Smooth muscle cell (in vitro differentiated cells): ENCODE data around the gene ROBO2. TPM values are rescaled to one million over a fixed set of nuclear protein-coding genes. Genes with fewer than 3 reads are reported as not detected.

Source experiments
- DNase-seq: peaks from one replicate; lab custom pipeline; 2025; ENCODE audit not compliant: unreplicated experiment; lab: John Stamatoyannopoulos, UW
- H2AFZ ChIP-seq: fragments of 200-600 bp; sonication (generic); 2 replicates; pipeline ENCODE4 v1.6.0; 2016; ENCODE audit warnings: antibody characterized with exemption, low read depth, mild to moderate bottlenecking
- H3F3A ChIP-seq: fragments of 200-600 bp; sonication (generic); 2 replicates; pipeline ENCODE4 v1.6.0; 2017; ENCODE audit warnings: antibody characterized with exemption, low read depth
- H3K27ac ChIP-seq: fragments of 200-600 bp; sonication (generic); 2 replicates; pipeline ENCODE4 v1.5.1; 2016; ENCODE audit warnings: low read depth, mild to moderate bottlenecking
- H3K27me3 ChIP-seq: fragments of 200-600 bp; sonication (generic); 2 replicates; pipeline ENCODE4 v1.6.1; 2016; ENCODE audit warnings: low read depth, mild to moderate bottlenecking
- H3K36me3 ChIP-seq: fragments of 200-600 bp; sonication (generic); 2 replicates; pipeline ENCODE4 v1.5.1; 2016; ENCODE audit warnings: low read depth
- H3K4me1 ChIP-seq: fragments of 200-600 bp; sonication (generic); 2 replicates; pipeline ENCODE4 v1.5.1; 2016; ENCODE audit warnings: low read depth
- H3K4me2 ChIP-seq: fragments of 200-600 bp; sonication (generic); 2 replicates; pipeline ENCODE4 v1.6.0; 2016; ENCODE audit warnings: mild to moderate bottlenecking
- H3K4me3 ChIP-seq: fragments of 200-600 bp; sonication (generic); 2 replicates; pipeline ENCODE4 v1.5.1; 2016; ENCODE audit warnings: mild to moderate bottlenecking
- H3K79me2 ChIP-seq: fragments of 200-600 bp; sonication (generic); 2 replicates; pipeline ENCODE4 v1.6.0; 2016; ENCODE audit warnings: low read depth, mild to moderate bottlenecking
- H3K9ac ChIP-seq: fragments of 200-600 bp; sonication (generic); 2 replicates; pipeline ENCODE4 v1.6.0; 2016; ENCODE audit warnings: low read depth
- H3K9me3 ChIP-seq: fragments of 200-600 bp; sonication (generic); replicated peaks from 2 replicates; pipeline ENCODE4 v1.5.1; 2016; ENCODE audit warnings: low read depth
- H4K20me1 ChIP-seq: fragments of 200-600 bp; sonication (generic); 2 replicates; pipeline ENCODE4 v1.6.0; 2016; ENCODE audit warnings: low read depth
- WGBS: methylation state at CpG from one replicate; pipeline ENCODE4 v1.1.7; 2016; ENCODE audit warnings: low lambda C conversion rate; 5-methylcytosine and 5-hydroxymethylcytosine counted together
- polyA plus RNA-seq: library from polyadenylated mRNA; unstranded; fragments of >200 nt; fragmentation: Nextera tagmentation; extraction: Ambion mirVana; gene quantifications from 2 replicates; pipeline ENCODE4 v1.2.1, GENCODE V29; 2016
- total RNA-seq: library from RNA; depleted of rRNA; stranded (reverse); fragments of >200 nt; gene quantifications from 2 replicates; pipeline ENCODE4 v1.2.3, GENCODE V29; 2014
- TF ChIP-seq, protein P1 (sequence below): fragments of 200-600 bp; sonication (generic); IDR thresholded peaks from 2 replicates; pipeline ENCODE4 v1.5.1; 2017; ENCODE audit warnings: borderline replicate concordance, mild to moderate bottlenecking, antibody characterized with exemption; ENCODE audit not compliant: insufficient read depth, poor library complexity, severe bottlenecking

The ROBO2 gene
- total and polyA plus RNA-seq, 2 experiments from 2014 or later = 23.9 to 54.4 TPM

- no peaks in the 10 kb centered on the region for H3K9me3 ChIP-seq
- H3K27me3 ChIP-seq = no peaks in the 10 kb centered on the region
- H4K20me1 ChIP-seq = no peaks in the 10 kb centered on the region
- no peak overlapping the region for H3K27ac ChIP-seq
- no peaks in the 10 kb centered on the region for H3K36me3 ChIP-seq
- no peak for DNase-seq
- H3K4me2 ChIP-seq = no peak overlapping the region
- no peak overlapping the region for H3K9ac ChIP-seq
- H3K4me1 ChIP-seq = no peaks in the 10 kb centered on the region
- no peaks in the 10 kb centered on the region for H3K79me2 ChIP-seq
- TF ChIP-seq, protein P1, sequence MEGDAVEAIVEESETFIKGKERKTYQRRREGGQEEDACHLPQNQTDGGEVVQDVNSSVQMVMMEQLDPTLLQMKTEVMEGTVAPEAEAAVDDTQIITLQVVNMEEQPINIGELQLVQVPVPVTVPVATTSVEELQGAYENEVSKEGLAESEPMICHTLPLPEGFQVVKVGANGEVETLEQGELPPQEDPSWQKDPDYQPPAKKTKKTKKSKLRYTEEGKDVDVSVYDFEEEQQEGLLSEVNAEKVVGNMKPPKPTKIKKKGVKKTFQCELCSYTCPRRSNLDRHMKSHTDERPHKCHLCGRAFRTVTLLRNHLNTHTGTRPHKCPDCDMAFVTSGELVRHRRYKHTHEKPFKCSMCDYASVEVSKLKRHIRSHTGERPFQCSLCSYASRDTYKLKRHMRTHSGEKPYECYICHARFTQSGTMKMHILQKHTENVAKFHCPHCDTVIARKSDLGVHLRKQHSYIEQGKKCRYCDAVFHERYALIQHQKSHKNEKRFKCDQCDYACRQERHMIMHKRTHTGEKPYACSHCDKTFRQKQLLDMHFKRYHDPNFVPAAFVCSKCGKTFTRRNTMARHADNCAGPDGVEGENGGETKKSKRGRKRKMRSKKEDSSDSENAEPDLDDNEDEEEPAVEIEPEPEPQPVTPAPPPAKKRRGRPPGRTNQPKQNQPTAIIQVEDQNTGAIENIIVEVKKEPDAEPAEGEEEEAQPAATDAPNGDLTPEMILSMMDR = no peak
- H2AFZ ChIP-seq = no peak overlapping the region
- H3F3A ChIP-seq = no peaks in the 10 kb centered on the region
- no peak overlapping the region for H3K4me3 ChIP-seq
- WGBS = 90% methylated on average over 5 of the region's 5 CpGs
Observed at GRCh38 chr3:77338195-77338594, 298.3 kb downstream of the ROBO2 start.

DNA sequence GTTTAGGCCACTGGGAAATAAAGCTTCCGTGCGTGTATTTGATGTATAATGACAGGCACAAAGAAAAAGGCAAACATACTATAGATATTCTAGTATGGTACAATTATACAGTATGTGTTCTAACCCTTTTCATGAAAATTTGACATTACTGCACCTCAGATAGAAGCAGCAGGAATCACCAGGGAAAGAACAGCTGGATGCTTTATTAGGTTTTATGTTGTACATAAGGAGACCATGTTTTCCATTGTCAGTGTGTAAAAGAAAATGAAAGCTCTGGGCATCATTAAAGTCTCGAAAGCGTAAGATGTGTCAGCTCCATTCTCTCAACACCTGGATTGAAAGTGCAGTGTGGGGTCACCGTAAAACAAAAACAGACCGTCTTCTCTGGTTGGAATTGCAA is 302.1 kb downstream of the ROBO2 start:
- Histone ChIP-seq H3K27ac (no peak overlapping the region), H3K4me3 (no peak overlapping the region), H3K36me3 (no peaks in the 10 kb centered on the region), H2AFZ (no peak overlapping the region), H3K9ac (no peak overlapping the region), H3K9me3 (no peaks in the 10 kb centered on the region), H3K79me2 (no peaks in the 10 kb centered on the region), H3K27me3 (no peaks in the 10 kb centered on the region), H3K4me2 (no peak overlapping the region), H3K4me1 (no peaks in the 10 kb centered on the region), H3F3A (no peaks in the 10 kb centered on the region), H4K20me1 (no peaks in the 10 kb centered on the region)
- no peak for DNase-seq
- TF ChIP-seq, protein P1 = no peak
- 96% methylated on average over 6 of the region's 6 CpGs for WGBS

- Histone ChIP-seq H3K4me3 (no peak overlapping the region), H3K9me3 (no peaks in the 10 kb centered on the region), H3K4me2 (no peak overlapping the region), H3K27ac (no peak overlapping the region), H3K9ac (no peak overlapping the region), H3K4me1 (no peaks in the 10 kb centered on the region), H2AFZ (no peak overlapping the region), H3K79me2 (no peaks in the 10 kb centered on the region), H4K20me1 (no peaks in the 10 kb centered on the region), H3K36me3 (no peaks in the 10 kb centered on the region), H3F3A (no peaks in the 10 kb centered on the region), H3K27me3 (no peaks in the 10 kb centered on the region)
- TF ChIP-seq, protein P1 = no peak
- 98% methylated on average over 5 of the region's 5 CpGs for WGBS
- no peak for DNase-seq
Observed at GRCh38 chr3:77342688-77343087, 302.8 kb downstream of the ROBO2 start.

DNA sequence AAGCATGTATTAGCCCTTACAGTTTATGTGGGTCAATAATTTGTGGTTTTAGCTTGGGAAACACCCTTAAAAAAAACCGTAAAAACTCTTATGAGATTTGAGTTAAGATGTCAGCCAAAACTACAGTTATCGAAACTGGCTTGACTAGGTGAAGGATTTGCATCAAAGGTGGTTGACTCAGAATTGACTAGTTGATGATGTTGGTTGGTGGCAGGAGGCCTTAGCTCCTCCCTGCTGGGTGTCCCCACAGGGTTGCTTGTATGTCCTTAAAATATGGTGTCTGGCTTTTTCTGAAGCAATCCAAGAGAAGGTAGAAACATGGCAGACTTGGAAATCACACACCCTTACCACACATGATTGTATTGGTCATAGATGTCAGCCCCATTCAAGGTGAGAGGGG is 305.1 kb downstream of the ROBO2 start:
- TF ChIP-seq, protein P1 = no peak
- WGBS = 95% methylated on average over 2 of the region's 2 CpGs
- no peak for DNase-seq
- no peak overlapping the region for H3K27ac ChIP-seq
- no peaks in the 10 kb centered on the region for H3K36me3 ChIP-seq
- no peak overlapping the region for H3K4me3 ChIP-seq
- no peaks in the 10 kb centered on the region for H3K4me1 ChIP-seq
- no peak overlapping the region for H2AFZ ChIP-seq
- H3K9ac ChIP-seq = no peak overlapping the region
- H3K79me2 ChIP-seq = no peaks in the 10 kb centered on the region
- no peaks in the 10 kb centered on the region for H4K20me1 ChIP-seq
- no peak overlapping the region for H3K4me2 ChIP-seq
- H3K9me3 ChIP-seq = no peaks in the 10 kb centered on the region
- no peaks in the 10 kb centered on the region for H3K27me3 ChIP-seq
- H3F3A ChIP-seq = no peaks in the 10 kb centered on the region
